B cell (primary cell): Measurements from ENCODE around the gene ARTN.

ENCODE experiments used
- EZH2 ChIP-seq: IDR thresholded peaks from 2 replicates; pipeline ENCODE4 v1.6.1; 2012; ENCODE audit warnings: borderline replicate concordance, low read depth, mild to moderate bottlenecking, moderate library complexity, low read length; ENCODE audit not compliant: insufficient read depth, poor library complexity, severe bottlenecking
- TF ChIP-seq, protein P1 (sequence below): fragments of 200-600 bp; IDR thresholded peaks from one replicate; pipeline ENCODE4 v1.8.0; 2022; ENCODE audit warnings: antibody characterized with exemption, mild to moderate bottlenecking

DNA sequence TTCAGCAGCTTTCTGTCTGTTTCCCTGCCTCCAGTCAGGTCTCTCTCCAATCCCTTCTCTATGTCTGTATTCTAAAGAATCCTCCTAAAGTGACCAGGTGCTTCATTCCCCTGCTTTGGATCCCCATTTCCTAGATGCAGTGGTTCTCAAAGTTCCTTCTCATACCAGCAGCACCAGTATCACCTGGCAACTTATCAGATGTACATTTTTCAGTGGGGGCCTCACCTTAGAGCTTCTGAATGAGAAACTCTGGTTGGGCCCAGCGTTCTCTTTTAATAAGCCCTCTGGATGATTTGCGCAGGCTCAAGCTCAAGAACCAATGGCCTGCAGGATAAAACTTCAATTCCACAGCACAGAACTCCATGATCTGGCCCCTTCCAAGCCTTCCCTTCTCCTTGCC is 25.4 kb upstream of the ARTN start:
- no peak for TF ChIP-seq EZH2
- TF ChIP-seq, protein P1, sequence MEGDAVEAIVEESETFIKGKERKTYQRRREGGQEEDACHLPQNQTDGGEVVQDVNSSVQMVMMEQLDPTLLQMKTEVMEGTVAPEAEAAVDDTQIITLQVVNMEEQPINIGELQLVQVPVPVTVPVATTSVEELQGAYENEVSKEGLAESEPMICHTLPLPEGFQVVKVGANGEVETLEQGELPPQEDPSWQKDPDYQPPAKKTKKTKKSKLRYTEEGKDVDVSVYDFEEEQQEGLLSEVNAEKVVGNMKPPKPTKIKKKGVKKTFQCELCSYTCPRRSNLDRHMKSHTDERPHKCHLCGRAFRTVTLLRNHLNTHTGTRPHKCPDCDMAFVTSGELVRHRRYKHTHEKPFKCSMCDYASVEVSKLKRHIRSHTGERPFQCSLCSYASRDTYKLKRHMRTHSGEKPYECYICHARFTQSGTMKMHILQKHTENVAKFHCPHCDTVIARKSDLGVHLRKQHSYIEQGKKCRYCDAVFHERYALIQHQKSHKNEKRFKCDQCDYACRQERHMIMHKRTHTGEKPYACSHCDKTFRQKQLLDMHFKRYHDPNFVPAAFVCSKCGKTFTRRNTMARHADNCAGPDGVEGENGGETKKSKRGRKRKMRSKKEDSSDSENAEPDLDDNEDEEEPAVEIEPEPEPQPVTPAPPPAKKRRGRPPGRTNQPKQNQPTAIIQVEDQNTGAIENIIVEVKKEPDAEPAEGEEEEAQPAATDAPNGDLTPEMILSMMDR: no peak
